Activated CD4-positive, alpha-beta T cell treated with anti-CD3 and anti-CD28 coated beads, Interleukin-2, amount 50 U/mL, for 48 hours (primary cell): Measurements from ENCODE around the gene FCRL3.
"Not testable (repeated sequence)": the region's sequence is repeated elsewhere in the genome, so short reads cannot be mapped to it uniquely, and the experiment has no call there.

Experiments
- DNase-seq, 2 experiments: peaks; one replicate each; pipeline ENCODE4 v3.0.0-alpha.2; 2020

The FCRL3 gene, protein sequence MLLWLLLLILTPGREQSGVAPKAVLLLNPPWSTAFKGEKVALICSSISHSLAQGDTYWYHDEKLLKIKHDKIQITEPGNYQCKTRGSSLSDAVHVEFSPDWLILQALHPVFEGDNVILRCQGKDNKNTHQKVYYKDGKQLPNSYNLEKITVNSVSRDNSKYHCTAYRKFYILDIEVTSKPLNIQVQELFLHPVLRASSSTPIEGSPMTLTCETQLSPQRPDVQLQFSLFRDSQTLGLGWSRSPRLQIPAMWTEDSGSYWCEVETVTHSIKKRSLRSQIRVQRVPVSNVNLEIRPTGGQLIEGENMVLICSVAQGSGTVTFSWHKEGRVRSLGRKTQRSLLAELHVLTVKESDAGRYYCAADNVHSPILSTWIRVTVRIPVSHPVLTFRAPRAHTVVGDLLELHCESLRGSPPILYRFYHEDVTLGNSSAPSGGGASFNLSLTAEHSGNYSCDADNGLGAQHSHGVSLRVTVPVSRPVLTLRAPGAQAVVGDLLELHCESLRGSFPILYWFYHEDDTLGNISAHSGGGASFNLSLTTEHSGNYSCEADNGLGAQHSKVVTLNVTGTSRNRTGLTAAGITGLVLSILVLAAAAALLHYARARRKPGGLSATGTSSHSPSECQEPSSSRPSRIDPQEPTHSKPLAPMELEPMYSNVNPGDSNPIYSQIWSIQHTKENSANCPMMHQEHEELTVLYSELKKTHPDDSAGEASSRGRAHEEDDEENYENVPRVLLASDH

DNA sequence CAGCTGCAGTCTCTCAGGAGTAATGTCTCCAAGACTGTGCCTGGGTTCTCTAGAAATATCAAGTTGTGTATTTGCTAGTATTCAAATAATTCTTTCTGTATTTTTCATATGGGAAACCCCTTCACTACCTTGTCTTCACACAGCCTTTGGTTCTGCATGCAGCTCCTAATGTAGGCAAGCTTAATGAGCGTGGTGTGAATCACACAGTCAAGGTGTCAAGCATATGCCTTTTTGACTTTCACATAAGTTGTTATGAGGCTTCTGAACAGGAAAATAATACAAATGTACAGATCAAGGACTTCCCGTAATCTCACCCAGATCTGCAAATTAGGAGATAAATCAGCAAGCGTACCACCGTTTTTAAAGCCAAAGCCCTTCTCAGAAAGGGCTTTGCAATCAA is at the start of gene FCRL3:
TSS of gene FCRL3 (minus strand) at position 38 of the 400 bp plus-strand sequence. CDS start 280 bp downstream, outside the sequence.
- no peak for DNase-seq

DNA sequence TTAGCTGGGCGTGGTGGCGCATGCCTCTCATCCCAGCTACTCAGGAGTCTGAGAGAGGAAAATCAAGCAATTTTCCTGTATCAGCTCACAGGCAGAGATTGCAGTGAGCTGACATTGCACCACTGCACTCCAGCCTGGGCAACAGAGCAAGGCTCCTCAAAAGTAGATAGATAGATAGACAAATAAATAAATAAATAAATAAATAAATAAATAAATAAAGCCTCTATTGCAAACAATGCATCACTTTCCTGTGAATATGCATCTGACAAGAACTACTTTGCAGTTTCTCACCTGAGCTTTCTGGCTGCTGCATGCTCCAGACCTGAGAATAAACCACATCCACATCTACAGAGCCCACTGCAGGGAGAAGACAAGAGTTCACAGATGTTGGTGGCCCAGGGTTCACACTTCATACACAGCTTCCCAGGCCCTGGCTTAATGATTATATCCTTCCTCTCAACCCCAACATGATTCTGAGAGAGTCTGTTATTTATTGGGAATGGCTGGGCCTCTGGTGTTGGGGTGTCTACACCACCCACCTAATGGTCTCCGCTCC is 47.8 kb upstream of the FCRL3 start:
- DNase-seq, result no peak

DNA sequence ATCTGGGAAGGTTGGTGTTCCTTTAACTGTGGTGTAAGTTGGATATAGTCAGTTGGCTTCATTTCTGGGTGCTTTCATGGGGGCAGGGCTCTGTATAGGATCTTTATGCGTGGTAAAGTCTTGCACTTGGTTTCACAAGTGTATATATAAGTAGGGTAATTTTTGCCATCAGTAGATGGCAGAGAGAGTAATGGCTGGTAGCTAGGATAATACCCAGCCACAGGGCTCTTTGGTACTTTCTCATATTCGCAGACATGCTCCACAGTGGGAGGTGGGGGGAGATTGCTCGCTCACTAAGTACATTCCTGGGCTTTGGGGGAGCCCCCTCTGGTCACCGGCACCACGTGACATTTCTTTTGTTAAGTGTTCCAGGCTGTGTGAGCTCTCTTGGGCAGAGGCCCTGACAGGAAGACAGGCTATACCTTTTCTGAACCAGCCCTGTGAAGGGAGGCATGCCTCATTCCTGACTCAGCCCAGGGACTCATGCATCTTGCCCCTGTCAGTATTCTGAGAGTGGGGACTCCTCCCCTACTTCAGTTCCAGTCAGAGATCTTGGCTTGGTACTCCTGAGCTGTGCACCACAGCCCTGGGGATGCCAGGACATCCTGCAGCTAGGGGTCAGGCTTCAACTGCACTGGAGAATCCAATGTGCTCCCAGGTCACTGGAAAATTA is 38.8 kb upstream of the FCRL3 start:
- no peak for DNase-seq

DNA sequence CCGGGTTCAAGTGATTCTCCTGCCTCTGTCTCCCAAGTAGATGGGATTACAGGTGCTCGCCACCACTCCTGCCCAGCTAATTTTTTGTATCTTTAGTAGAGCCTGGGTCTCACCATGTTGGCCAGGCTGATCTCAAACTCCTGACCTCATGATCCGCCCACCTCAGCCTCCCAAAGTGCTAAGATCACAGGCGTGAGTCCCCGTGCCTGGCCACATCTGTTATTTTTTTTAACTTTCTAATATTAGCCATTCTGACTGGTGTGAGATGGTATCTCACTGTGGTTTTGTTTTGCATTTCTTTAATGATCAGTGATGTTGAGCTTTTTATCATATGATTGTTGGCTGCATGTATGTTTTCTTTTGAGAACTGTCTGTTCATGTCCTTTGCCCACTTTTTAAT is 35.4 kb upstream of the FCRL3 start:
- not testable (repeated sequence) for DNase-seq

DNA sequence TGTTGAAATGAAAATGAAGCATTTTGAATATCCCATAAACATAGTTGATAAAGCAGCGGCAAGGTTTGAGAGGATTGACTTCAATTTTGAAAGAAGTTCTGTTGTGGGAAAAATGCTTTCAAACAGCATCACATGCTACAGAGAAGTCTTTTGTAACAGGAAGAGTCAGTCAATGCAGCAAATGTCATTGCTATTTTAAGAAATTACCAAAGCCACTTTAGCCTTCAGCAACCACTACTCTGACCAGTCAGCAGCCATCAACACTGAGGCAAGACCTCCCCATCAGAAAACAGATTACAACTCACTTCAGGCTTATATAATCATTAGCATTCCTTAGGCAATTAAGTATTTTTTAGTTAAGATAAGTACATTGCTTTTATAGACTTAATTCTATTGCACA is 33.8 kb upstream of the FCRL3 start:
- DNase-seq, result no peak

DNA sequence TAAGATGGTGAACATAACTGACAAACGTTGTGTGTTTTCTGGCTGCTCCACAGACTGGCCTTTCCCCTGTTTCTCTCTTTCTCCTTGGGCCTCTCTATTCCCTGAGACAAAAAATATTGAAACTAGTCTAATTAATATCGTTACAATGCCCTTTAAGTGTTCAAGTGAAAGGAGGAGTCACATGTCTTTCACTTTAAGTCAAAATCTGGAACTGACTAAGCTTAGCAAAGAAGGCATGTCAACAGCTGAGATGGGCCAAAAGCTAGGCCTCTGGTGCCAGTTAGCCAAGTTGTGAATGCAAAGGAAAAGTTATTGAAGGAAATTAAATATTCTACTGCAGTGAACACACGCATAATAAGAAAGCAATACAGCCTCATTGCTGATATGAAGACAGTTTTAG is 32.2 kb upstream of the FCRL3 start:
- DNase-seq, result no peak

DNA sequence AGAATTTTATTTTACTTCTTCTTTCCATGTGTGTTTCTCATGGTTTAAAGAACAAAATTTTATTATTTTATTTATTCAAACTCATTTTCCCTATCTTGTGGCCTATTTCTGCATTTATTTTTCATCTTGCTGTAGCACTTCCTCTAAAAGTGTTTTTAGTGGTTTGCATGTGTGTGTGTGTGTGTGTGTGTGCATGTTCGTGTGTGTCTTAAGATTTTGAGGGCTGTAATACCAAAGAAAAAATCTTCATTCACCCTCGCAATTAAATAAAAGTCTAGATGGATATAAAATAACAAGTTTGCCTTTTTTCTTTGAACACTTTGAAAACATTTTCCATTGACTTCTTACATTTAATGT is 24.6 kb upstream of the FCRL3 start:
- no peak for DNase-seq

DNA sequence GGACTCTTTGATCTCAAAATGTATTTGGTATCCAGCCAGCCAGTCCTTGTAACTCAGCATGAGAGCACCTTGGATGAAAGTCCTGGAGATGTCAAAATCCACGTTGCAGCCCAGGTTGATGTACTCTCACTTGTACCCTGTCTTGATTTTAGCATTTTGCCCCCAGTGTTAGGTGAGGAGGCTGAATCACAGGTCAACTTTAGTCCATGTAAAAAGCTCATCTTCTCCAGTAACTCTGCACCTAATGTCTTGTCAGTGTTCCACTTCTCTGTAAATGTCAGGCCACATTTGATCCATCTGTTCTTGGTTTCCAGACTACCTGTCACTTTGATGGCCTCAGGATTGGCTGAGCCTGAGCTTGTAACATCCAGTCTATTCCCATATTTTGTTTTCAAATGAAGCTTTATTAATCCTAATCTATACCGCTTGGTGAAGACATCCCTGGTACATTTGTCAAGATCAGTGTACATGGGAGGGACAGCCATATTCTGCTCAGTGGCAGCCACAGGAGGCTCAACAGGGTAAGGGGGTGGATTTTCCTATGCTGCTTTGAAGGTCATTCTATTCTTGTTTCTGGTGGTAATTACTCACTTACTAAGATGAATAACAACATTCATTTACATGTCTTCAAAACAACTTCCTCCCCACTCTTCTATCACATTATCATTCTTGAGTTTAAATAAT is 24.1 kb upstream of the FCRL3 start:
- no peak for DNase-seq

DNA sequence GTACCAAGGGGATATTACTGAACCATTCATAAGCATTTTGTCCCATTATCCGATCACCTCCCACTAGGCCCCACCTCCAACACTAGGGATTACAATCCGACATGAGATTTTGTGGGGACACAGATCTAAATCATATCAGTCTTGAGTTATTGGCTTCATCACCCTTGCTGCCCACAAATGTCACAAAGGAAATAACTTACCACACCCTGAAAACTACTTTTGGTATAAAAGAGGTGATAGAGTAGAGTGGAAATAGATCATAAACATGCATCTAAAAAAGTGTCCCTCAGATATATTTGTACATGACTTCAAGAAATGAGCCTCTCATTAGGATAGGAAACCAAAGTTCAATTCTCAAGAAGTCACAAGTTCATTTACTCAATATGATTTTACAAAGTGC is 22.6 kb upstream of the FCRL3 start:
- no peak for DNase-seq

DNA sequence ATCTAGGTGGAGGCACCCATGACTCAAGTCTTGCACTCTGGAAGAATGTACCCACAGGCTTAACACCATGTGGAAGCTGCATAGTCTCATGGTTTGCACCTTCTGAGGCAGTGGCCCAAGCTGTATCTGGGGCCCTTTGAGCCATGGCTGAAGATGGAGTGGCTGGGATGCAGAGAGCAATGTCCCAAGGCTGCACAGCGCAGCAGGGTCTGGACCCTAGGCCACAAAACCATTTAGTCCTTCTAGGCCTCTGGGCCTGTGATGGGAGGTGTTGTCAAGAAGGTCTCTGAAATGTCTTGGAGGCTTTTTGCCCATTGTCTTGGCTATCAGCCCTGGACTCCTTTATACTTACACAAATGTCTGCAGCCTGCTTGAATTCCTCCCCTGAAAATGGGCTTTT is 21.4 kb upstream of the FCRL3 start:
- no peak for DNase-seq

DNA sequence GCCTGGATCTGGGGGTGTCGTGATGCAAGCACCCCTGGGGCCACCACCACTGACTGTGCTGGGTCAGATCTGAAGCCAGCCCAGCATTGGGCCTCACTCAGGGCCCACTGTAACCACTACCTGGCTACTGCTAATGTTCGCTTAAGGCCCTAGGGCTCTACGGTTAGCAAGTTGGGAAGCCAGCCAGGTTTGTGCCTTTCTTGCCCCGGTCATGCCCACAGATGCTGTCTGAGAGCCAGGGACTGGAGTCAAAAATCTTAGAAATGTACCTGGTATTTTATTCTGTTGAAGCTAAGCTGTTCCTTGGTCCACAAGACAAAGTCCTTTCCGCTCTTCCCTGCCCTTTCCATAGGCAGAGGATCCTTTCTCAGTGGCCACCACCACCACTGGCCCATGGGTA is 15.2 kb upstream of the FCRL3 start:
- DNase-seq, result no peak

DNA sequence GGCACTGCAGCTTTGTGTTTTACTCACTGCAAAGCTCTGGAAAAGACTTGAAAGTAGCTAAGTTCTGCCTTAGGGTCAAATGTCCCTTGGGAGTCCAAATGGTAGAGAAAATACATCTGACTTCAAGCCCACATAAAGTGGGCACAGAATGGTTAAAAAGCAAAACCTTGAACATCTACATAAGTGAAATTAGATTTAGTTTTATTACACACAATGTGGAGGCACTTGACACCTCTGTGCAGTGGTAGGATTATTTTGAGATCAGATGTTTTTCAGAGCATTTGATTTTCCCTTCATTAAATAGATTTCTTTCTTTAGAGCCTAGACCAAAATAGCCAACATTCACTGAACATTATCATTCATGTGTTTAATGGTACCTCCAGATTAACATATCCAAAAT is 11.2 kb upstream of the FCRL3 start:
- DNase-seq, result no peak

DNA sequence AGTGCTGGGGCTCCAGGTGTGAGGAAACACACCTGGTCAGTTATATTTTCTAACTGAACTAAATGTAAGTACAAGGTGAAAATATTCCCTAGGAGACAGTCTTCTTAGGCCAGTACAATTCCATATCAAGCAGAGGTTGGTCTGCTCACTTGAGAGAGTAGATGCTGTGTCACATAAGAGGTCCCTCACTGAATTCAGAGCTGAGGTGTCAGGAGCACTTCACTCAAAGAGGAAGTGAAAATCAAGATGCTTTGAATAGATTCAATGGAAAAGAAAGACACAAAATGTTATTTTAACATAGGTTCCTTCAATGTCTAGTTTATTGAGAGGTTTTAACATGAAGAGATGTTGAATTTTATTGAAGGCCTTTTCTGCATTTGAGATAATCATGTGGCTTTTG is 4.3 kb upstream of the FCRL3 start:
- no peak for DNase-seq

DNA sequence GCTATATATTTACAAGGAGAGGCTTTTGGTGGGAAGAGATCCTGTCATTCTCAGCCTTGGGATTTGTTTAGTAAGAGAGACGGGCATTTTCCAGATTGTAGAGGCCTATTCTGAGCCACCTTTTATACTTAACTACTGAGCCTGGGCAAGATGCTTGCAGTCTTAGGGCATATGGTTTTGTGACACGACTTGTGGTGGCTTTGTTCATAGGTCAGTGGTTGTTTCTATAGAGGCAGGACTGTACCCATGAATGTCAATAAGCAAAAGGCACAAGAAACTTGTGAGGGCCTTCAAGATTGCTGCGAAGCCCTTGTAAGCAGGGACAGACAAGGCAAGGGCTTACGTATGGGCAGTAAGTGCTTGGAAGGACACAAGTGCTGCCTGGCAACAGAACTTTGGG is 3.4 kb upstream of the FCRL3 start:
- no peak for DNase-seq

DNA sequence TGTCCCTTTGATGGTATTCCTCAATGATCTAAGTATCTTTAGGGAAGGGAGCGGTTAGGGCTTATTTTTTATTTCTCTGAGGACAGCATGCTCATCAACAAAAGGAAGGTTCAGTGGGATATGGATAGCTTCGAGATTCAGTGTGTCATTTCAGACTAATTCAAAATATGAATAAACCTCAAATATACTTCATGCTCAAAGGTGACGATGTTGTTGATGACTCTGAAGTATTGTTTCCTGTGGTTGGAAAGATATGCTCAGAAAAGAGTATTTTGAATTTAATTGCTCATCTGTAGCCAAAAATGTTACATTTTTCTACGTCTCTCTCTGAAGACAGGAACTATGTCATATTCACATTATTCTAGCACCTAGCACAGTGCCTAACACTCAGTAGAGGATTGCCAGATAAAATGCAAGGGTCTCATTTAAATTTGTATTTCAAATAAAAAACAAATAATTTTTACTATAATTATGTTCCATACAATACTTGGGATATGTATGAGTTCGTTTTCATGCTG is 1.8 kb upstream of the FCRL3 start:
- no peak for DNase-seq

DNA sequence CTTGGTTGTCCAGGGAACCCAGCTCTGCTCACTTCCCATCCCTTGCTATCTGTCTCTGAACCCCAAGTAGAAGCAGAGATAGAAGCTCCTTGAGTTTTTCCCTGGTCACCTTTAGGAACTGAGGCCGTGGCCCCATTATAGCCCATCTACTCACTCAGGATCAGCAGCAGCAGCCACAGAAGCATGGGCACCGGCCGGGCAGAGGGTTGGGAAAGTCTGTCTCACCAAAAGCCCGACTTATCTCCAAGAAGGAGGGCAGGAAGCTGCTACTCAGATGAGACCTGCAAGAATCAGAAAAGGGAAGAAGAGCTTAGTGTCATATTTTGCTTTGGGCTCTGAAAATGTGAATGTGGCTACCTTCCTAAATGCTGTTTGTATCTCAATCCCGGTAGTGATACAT is 264 bp downstream of the FCRL3 start:
- DNase-seq, result no peak

DNA sequence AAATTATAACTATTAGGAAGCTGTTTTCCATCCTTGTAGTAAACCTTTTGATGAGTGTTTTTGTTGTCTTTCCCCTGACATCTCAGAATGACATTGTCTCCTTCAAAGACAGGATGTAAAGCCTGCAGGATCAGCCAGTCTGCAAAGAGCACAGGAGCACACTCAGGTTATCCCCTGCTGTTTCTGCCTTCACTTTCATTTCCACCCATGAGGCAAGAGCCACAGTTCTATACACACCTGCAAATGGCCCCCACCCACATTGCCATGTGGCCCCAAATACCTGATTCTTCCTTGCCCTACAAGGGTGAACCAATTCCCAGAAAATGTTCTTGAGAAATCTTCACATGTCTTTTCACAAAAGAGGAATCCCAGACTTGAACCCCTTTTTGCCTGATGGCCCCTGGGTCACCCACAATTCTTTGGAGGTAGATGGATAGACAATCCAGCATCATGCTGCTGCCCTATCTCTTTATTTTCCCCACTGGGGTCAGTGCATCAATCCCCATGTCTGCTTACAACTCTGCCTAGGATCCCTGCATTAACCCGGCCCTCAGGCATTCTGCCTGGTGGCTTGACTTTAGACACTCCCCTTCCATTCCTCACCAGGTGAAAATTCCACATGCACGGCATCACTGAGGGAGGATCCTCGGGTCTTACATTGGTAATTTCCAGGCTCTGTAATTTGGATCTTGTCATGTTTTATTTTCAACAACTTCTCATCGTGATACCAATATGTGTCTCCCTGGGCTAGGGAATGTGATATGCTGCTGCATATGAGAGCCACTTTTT is 2.6 kb downstream of the FCRL3 start:
- DNase-seq, result no peak

DNA sequence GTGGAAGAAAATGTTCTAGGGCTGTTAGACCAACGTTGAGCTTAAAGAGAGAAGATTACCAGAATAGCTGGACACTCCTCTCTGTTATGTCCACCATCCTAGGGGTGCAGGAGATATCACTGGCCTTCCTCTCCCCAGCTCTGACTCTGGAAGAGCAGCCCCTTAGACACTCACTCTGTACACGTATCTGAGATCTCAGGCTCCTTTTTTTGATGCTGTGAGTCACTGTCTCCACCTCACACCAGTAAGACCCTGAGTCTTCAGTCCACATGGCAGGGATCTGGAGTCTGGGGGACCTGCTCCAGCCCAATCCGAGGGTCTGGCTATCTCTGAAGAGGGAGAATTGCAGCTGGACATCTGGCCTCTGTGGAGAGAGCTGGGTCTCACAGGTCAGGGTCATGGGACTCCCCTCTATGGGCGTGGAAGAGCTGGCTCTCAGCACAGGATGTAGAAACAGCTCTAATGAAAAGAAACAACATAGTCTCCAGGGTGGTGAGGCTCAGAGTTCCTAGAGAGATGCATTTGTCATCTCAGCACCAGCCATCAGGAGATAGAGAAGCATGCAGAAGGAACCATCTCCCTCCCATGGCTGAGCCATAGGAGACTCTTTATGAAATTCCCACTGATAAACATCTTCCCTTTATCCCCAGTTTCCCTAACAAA is 3.5 kb downstream of the FCRL3 start:
- DNase-seq, result no peak

DNA sequence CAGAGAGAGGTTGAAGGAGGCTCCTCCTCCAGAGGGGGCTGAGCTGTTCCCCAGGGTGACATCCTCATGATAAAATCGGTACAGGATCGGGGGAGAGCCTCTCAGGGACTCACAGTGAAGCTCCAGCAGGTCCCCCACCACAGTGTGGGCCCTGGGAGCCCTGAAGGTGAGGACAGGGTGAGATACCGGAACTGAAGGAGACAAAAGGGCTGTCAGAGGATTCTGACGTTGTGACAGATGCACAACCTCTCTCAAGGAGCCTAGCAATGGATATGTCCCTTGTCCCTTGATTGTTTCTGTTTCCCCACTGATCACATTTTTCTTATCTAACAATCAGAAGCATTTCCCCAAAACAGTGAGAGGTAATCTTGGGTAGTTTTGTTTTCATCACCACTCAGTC is 5.2 kb downstream of the FCRL3 start:
- DNase-seq, result no peak

DNA sequence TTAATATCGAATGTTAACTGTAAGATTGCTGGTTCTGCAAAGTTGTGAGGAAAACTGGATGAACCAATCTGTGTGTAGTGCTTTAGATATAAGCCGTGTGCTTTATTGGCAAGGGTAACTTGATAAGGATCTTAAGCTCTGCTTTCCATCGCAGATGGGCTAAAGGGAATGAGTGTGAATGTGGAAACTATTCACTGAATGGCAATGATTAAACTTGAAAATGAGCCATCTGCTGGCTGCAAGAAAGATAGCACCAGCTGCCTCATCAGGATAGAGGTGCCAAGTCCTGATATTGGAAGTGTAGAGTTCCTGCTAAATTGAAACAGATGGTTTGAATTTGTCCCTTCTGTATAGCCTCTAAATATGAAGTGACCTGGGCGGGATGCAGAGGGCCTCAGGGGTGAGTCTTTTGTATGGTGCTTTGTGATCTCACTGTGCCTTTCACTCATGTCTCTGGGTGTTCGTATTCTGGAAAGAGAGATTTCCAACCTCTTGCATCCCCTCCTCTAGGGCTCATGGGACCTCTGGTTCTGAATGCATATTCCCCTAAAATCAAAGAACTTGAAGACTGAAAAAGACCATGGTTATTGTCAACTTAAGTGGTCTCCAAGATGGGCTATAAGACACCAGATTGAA is 9.2 kb downstream of the FCRL3 start:
- no peak for DNase-seq
